HG03354 (cell line): Measurements from ENCODE around the gene ERGIC2.
"Not testable (repeated sequence)": the region's sequence is repeated elsewhere in the genome, so short reads cannot be mapped to it uniquely, and the experiment has no call there.

Source experiments
- ATAC-seq: cut with Tn5 transposase; IDR thresholded peaks from one replicate; pipeline ENCODE4 v1.9.1; 2021; ENCODE audit warnings: mild to moderate bottlenecking; ENCODE audit not compliant: unreplicated experiment, poor library complexity, severe bottlenecking

ERGIC2 gene

DNA sequence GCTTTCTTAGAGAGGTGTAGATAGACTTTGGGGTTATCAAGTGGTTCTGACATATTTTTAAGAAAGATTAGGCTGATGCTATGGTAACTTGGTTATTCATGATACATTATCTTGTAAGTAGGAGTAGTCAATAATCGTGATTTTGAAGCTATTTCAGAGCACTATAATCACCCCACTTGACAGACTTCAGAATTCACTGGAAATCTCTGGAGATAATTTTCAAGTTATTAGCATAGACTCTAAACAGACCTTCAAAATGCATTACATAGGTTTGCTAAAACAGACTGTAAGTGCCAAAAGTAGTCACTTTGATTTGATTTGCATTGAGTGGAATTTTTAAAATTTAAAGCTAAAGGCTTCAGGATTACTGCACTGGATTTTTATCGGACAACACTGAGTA lies 74.3 kb downstream of the ERGIC2 start:
- no peak for ATAC-seq

DNA sequence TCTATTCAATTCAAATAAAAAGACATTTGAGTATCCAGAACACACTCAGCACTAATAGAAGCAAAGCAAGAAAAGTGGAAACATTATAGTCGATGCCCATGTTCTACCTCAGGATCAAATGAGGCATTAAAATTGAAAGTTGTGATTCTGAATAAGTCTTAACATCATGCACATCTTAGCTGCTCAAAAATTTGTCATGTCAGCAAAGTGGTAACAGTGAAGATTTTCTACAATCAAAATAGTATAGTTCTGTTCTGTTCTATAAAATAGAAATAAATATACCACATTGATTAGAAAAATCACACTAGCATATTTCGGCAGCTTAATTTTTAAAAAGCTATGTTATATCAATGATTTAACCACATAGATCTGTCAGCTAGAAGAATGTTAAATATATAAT lies 74.7 kb downstream of the ERGIC2 start:
- no peak for ATAC-seq

DNA sequence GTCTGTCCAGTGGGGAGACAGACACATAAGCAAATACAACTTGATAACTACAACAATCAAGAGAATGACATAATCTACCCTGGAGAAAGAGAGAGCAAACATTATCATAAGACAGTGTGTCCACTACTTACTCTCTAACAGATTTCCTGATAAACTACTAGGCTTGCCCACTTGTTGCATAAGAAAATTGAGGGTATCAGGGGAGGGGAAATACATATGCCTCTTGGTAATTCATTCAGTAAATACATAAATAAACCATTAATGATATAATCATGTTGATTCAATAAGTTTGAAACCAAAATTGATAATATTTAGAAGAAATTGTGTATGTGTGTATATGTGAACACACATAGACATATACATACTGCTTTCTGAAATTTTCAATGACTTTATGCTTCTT lies 76.6 kb downstream of the ERGIC2 start:
- ATAC-seq, result no peak

DNA sequence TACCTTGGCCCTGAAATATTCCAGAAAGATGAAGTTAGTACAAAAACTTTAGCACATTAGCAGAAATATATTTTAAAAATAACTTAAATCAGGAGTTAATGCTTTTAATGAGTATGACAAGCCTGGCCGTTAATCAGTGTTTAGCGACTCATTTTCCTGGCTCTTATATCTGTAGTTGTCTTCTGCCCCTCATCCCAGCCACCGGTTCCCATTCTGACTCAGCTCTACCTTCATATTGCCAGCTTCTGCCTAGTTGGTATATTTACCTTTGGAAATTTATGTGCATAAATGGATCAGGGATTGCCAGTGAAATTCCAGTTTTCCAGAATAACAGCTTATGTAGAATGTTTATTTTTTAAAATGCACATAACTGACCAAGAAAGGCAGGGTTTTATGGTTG lies 79.9 kb downstream of the ERGIC2 start:
- ATAC-seq, result no peak

DNA sequence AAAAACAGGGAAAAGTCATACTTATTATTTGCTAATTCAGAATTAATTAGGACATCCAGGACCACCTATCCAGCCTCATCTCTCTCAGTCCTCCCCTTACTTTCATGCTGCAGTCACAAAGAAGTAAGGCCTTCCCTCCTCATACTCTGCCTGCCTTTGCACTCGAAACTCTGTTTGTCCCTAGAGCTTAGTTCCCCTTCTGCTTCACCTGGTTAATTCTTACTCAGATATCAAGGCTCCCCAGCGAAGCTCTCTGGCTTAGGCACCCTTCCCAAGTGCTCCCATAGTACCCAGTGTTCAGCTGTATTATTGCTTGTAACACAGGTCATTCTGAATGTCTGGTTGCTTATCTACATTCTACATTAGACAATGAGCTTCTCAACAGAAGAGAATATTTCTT lies 81.3 kb downstream of the ERGIC2 start:
- no peak for ATAC-seq

DNA sequence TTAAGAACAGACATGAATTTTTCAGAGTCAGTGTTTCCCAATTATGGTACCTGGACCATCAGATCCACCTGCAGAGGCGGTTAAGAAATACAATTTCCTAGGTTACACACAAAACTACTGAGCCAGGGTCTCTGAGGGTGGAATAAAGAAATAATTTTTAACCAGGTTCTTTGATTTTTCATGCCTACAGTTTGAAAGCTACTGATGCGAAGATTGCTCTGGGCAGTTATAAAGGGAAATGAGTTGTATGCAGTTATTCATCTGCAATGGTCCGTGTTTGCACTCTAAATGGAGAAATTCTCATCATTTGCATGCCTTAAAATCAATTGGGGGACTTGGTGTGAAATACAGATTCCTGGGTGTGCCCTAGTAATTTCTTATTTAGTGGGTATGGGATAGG lies 89.7 kb downstream of the ERGIC2 start:
- no peak for ATAC-seq

DNA sequence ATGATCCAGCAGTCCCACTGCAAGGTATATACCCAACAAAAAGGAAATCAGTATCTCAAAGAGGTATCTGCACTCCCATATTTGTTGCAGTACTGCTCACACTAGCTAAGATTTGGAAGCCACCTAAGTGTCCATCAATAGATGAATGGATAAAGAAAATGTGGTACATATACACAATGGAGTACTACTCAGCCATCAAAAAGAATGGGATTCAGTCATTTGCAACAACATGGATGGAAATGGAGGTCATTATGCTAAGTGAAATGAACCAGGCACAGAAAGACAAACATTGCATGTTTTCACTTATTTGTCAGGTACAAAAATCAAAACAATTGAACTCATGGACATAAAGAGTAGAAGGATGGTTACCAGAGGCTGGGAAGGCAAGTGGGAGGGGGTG lies 90.5 kb downstream of the ERGIC2 start:
- ATAC-seq, result not testable (repeated sequence)

DNA sequence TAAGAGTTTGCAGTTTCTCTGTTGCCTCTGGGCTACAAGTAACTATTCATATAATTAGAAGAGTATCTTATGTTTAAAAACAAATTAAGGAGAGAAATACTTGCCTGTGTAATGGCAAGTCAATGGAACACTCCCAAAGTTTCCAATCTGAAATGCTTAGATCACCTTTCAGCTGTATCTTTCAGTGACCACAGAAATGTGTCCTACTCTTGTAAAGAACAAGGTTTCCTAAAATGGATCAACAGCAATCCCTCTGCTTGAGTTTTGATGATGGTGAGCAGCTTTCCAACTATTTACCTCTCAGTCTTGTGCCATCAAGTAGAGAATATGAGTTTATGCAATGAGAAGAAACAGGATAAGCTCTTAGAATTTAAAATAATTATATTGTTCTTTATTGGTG lies 92.9 kb downstream of the ERGIC2 start:
- ATAC-seq, result no peak

DNA sequence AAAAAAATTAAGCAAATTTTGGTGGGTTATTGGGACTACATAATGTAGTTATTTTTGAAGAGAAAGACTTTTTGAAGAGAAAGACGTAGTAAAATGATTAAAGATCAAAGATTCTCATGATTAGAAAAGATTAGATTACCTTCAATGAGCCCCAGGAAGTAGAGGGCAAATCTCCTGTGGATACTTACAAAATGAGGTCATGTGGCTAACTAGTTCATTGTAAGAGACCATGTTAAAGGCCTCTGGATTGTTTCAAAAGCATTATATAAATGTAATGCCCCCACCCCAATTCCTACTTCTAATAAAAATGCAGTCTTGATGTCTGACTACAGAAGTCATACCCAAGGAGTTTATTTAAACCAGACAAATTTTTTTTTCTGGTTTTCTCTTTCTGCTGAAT lies 93.3 kb downstream of the ERGIC2 start:
- ATAC-seq, result no peak
